Subcutaneous adipose tissue (tissue), 4 donors: Measurements from ENCODE around the gene SMURF2. TPM values are rescaled to one million over a fixed set of nuclear protein-coding genes. Genes with fewer than 3 reads are reported as not detected.

Experiments used
- total RNA-seq, 4 donors: library from RNA; depleted of rRNA; stranded (reverse); fragments of >200 nt; gene quantifications; one replicate each; pipeline ENCODE4 v1.1.0, GENCODE V29; 2016
- TF ChIP-seq, protein P1 (sequence below): fragments of 450-650 bp; IDR thresholded peaks from one replicate; pipeline ENCODE4 v1.5.1; 2016; ENCODE audit warnings: low read depth, mild to moderate bottlenecking, control low read depth, antibody characterized with exemption, moderate library complexity

SMURF2 gene
- total RNA-seq, 4 donors from 2014 or later, result 22.7 to 42.4 (median 27.6) TPM

GRCh38 chr17:64585146-64585545 lies 77.0 kb downstream of the SMURF2 start:
- TF ChIP-seq, protein P1, sequence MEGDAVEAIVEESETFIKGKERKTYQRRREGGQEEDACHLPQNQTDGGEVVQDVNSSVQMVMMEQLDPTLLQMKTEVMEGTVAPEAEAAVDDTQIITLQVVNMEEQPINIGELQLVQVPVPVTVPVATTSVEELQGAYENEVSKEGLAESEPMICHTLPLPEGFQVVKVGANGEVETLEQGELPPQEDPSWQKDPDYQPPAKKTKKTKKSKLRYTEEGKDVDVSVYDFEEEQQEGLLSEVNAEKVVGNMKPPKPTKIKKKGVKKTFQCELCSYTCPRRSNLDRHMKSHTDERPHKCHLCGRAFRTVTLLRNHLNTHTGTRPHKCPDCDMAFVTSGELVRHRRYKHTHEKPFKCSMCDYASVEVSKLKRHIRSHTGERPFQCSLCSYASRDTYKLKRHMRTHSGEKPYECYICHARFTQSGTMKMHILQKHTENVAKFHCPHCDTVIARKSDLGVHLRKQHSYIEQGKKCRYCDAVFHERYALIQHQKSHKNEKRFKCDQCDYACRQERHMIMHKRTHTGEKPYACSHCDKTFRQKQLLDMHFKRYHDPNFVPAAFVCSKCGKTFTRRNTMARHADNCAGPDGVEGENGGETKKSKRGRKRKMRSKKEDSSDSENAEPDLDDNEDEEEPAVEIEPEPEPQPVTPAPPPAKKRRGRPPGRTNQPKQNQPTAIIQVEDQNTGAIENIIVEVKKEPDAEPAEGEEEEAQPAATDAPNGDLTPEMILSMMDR, result no peak

DNA sequence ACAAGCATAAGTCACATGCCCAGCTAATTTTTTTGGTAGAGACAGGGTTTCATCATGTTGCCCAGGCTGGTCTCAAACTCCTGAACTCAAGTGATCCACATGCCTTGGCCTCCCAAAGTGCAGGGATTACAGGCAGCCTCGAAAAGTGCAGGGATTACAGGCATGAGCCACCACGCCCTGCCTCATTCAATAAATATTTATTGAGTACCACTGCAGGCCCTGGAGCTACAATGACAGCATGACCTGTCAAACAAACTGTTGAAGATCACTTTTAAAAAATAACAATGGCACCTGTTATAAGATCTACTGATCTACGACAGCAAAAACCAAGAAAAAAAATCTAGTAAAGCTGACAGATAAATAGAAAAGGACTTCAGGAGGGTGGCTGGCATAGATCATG lies 79.1 kb downstream of the SMURF2 start:
- TF ChIP-seq, protein P1, result no peak

DNA sequence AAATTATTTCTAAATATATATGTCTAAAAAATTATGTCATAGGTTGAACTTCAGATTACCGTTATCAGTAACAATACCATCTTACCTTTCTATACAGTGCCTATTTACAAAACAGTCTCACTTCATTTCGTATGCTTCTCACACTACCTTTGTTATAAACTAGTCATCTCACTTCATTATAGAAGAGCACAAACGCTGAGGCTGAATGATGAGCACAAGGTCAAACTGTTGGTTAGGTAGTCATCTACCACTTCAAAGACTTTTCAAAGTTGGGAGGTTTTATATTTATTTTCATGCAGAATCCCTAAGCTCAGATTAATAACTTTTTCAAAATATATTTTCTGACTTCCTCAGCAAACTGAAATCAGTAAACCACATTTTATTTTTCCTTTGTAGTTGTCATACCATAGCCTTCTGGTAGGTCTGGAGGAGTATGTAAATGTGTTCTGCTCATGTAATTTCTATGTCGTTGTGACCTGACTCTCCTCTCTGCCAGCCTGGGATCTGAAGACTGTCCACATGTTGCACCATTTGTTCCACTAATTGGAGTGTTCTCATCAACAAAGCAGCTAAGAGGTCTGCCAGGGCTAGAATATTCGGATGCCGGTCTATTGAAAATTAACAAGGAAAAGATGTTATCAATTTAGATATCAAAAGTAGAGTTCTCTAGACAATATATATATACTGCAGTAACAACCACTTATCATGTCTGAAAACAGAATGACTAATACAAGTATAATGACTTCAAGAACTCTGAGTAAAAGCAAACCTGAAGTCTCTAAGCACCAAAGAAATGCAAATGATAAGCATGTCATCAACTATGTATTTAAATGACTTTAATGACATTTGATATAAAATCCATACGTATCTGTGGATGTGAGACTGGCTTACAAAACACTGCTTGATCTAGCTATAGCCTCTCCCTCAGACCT lies 81.5 kb downstream of the SMURF2 start:
- TF ChIP-seq, protein P1, result no peak

DNA sequence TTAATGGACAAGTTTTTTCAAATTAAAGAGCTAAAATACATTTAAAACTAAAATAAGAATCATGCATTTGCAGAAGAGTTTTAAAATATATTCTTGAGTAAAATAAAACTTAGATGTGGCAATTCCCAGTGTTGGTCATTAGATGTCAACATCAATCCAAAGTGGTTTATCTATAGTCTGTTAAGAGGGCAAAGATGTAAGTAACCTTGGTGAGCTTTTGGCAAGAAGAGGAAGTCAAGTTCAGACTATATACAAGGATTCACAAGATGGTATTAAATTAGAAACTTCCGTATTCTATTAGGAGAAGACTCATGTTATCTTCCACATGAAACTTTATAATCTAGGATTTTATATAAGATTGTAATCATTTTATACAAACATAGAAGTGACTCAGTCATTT lies 82.2 kb downstream of the SMURF2 start:
- TF ChIP-seq, protein P1, result no peak

DNA sequence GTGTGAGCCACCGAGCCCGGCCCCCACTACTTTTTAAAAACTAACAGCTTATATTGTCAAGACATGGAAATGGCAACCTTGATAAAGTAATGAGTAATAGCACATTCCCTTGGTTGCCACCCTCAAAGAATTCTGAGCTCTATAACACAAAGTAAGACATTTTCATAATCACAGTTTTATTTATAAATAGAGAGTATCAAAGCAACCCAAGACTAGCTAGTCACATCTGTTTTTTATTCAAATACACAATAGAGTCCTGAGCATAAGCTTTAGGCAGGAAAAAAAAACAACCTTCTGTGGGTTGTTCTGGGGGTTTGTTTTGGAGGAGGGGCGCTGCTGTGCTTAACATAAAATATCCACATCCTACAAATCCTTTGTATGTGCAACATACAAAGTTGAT lies 86.7 kb downstream of the SMURF2 start:
- TF ChIP-seq, protein P1, result no peak

- TF ChIP-seq, protein P1, result no peak
These were observed 87.5 kb downstream of the SMURF2 start for GRCh38 chr17:64574646-64575045.

GRCh38 chr17:64573214-64573613 lies 88.9 kb downstream of the SMURF2 start:
- TF ChIP-seq, protein P1, result no peak
